GM18519 (cell line): Measurements from ENCODE around the gene RNF168.
A peak's percentile ranks its signal among the peaks of the same experiment; 100 is the strongest.
"Not testable (repeated sequence)": the region's sequence is repeated elsewhere in the genome, so short reads cannot be mapped to it uniquely, and the experiment has no call there.

Source experiments
- ATAC-seq: cut with Tn5 transposase; IDR thresholded peaks from one replicate; pipeline ENCODE4 v1.9.1; 2021; ENCODE audit warnings: mild to moderate bottlenecking, moderate library complexity; ENCODE audit not compliant: unreplicated experiment, low FRiP score

RNF168 gene

DNA sequence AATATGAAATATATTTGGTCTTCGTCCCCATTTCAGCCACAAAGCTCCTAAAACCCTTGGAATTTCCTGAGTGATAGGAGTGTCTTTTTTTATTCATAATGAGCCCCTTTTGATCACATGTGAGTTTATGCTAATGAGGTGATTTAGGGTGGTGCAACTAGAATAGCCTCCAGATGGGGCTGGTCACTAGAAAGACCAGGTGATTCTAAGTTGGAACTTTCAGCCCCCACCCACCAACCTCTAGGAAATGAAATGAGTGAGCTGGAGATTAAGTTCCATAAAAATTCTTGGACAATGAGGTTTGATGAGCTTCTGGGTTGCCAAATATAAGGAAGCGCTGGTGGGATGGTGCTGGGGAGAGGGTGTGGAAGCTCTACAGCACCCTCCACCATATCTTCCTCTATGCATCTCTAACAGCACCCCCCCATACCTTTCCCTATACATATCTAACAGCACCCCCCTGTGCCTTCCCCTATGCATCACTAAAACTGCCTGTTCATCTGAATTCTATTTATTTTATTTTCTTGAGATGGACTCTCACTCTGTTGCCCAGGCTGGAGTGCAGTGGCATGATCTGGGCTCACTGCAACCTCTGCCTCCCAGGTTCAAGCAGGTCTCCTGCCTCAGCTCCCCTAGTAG, 13.7 kb upstream of the RNF168 start:
- ATAC-seq, result no peak

DNA sequence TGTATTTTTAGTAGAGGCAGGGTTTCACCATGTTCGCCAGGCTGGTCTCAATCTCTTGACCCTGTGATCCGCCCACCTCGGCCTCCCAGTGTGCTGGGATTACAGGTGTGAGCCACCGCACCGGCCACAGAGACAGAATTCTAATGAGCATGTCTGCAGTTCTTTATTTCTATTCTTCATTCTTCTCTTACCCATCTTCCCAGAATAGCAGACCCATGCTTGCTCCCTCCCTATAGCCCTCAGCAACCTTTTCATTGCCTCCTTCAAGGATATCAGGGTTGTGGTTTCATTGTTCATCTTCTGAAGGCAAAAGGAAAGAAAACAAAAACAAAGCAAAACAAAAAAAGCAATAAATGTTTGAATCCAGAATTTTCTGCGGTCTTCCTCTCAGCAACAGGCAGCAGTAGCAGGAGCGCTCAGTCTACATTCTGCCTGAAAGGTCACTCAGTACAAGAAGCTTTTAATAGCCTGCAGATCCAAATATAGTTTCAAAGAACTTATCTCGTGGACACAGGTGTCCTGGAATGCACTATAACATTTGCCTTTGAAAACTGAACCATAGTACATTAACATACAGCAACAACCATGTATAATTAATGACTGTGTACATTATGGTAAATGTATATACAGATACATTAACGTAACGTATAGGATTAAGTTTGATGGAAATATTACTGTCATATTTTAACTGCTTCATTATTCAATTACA, 11.5 kb upstream of the RNF168 start, which contains the start of gene SMCO1:
Gene SMCO1 (minus strand): TSS at position 434 of the 709 bp plus-strand sequence. CDS start 137 bp downstream, at position 297.
- ATAC-seq, result no peak

DNA sequence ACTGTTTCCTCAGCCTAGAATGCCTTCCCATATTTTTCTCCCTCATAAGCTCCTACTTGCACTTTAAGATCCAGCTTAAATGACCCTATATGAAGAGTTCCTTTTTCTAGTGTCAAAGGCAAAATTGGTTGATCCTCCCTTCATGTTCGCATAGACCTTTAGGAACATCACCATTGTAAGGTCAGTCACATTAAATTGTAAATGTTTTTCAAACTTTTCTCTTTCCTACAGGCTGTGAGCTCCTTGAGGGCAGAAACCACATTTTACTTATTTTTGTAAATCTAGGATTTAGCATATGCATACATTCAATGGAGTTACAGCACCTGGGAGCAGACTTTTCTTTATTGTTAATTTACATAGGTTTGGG, 10.8 kb upstream of the RNF168 start:
- no peak for ATAC-seq

DNA sequence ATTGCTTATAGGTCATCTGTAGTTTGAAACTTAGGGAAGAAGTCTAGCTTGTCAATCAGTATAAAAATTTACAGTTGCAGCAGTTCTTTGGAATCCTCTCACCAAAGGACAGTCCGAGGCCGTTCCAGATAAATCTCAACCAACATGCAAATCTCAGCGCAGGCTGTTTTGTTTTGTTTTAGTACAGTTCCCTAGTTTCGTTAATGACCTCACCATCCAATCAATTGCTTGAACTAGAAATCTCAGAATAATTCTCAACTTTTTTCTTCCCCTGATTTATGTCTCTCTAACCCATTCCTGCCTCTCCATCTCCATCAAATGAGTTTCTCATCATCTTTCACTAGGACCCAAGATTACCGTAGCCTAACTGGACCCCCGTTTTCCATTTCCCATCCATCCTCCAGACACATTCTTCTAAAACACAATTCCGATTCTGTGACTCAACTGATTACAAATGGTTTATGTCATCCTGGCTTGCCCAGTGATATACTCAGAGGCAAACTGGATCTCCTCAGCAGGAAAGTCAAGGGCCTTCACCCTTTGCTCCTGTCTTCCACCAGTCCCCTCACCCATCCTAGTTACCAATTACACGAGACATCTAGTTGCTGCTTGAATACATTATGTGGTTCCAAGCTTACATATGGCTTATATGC, 10.3 kb upstream of the RNF168 start:
- ATAC-seq, result no peak

DNA sequence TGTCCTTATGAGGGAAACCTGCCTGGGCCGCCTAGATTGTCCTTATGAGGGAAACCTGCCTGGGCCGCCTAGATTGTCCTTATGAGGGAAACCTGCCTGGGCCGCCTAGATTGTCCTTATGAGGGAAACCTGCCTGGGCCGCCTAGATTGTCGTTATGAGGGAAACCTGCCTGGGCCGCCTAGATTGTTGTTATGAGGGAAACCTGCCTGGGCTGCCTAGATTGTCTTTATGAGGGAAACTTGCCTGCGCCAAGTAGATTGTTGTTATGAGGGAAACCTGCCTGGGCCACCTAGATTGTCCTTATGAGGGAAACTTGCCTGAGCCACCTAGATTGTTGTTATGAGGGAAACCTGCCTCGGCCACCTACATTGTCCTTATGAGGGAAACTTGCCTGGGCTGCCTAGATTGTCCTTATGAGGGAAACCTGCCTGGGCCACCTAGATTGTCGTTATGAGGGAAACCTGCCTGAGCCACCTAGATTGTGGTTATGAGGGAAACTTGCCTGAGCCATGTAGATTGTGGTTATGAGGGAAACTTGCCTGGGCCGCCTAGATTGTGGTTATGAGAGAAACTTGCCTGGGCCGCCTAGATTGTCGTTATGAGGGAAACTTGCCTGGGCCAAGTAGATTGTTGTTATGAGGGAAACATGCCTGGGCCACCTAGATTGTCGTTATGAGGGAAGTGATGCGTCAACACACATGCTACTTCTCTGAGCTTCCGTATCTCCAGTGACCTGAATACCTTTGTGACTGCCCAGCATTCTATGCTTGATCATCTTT, 8.3 kb upstream of the RNF168 start:
- ATAC-seq, result not testable (repeated sequence)

DNA sequence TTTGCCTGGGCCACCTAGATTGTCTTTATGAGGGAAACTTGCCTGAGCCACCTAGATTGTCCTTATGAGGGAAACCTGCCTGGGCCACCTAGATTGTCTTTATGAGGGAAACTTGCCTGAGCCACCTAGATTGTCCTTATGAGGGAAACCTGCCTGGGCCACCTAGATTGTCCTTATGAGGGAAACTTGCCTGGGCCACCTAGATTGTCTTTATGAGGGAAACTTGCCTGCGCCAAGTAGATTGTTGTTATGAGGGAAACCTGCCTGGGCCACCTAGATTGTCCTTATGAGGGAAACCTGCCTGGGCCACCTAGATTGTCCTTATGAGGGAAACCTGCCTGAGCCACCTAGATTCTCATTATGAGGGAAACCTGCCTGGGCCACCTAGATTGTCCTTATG, 7.5 kb upstream of the RNF168 start:
- ATAC-seq, result not testable (repeated sequence)

DNA sequence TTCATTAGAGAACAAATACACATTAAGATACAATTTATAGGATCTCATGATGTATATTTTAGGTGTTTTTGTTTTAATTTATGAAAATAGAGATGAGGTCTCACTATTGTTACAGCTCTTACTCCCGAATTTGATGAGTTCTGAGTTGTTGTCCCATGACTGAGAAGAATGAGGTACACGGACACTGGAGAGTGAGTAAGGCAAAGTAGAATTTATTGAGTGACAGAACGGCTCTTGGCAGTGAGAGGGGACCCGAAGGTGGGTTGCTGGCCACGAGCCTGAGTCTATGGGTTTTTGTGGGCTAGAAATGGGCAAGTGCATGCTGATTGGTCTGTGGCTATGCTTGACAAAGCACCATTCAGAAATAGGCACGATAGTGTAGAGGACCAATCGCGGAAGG, 3.1 kb upstream of the RNF168 start:
- ATAC-seq, result no peak

DNA sequence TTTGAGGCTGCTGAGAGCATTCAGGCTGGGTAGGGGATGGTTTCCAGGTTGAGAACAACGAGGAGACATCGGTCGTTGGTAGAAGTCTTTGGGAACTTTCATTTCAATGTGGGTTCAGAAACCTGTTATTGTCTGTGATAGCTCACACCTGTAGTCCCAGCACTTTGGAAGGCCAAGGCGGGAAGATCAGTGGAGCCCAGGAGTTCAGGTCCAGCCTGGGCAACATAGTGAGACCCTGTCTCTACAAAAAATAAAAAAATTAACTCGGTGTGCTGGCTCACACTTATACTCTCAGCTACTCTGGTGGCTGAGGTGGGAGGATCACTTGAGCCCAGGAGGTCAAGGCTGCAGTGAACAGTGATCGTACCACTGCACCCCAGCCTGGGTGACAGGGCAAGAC, 988 bp upstream of the RNF168 start:
- no peak for ATAC-seq

DNA sequence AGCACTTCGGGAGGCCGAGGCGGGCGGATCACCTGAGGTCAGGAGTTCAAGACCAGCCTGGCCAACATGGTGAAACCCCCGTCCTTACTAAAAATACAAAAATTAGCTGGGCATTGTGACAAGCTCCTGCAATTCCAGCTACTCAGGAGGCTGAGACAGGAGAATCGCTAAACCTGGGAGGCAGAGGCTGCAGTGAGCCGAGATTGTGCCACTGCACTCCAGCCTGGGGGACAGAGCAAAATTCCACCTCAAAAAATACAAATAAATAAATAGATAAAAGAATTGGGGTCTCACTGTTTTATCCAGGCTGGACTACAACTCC, 470 bp upstream of the RNF168 start:
- ATAC-seq, result not testable (repeated sequence)

DNA sequence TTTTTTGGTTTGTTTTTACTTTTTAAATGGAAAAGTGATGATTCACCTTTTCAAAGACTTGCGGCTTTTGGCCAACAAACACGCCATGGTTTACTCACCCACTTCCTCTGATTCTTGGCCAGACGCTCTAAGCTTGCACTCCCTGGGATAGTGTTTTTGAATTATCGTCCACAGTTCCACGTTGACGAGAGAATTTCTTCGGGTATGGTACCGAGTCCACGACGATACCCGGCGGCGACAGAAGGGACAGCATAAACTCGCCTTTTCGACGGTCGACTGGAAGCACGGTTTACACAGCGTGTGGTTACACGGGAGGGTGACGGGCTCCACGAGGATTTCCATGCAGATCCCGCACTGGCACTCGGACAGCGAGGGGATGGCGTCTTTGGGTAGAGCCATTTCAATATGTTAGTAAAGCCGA, 783 bp downstream of the RNF168 start:
- peak; percentile 4 for ATAC-seq

DNA sequence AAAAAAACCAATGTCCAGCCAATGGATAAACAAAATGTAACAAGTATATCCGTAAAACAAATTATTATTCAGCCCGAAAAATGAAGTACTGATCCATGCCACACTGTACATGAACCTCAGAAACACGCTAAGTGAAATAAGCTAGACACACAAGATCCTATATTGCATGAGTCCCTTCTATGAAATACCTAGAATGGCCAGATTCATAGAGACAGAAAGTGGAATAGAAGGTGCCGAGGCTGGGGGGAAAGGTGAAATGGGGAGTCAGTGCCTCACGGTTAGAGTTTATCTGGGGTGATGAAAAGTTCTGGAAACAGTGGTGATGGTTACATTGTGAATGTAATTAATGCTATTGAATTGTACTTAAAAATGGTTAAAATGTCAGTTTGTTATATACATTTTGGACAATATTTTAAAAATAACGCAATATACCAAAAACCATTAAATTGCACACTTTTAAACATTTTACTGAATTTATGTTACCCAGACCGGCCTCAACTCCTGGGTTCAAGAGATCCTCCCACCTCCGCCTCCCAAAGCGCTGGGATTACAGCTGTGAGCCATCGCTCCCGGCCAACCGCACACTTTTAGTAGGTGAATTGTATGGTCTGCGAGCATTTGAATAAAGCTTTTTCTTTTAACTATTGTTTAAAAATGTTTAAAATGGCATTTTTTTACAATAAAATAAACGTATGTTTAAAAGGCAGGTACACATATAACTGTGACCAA, 2.1 kb downstream of the RNF168 start:
- no peak for ATAC-seq

DNA sequence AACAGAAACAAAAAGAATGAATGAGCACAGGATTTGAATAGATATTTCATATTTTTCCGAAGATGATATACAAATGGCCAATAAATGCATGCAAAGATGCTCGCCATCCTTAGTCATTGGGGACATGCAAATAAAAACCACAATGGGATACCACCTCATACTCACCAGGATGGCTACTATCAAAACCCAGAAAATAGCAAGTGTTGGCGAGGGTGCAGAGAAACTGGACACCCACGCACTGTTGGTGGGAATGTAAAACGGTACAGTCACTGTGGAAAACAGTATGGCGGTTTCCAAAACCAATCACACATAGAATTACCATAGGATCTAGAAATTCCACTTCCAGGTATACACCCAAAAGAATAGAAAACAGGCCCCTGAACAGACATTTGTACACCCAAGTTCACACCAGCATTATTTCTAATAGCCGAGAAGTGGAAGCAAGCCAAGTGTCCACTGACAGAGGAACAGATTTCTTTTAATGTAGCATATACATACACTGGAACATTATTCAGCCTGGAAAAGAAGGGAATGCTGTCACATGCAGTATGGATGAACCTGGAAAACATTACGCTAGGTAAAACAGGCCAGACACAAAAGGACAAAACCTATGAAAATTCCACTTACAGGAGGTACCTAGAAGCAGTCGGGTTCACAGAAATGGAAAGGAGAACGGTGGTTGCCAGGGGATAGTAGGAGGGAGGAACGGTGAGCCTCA, 3.6 kb downstream of the RNF168 start:
- ATAC-seq, result no peak

DNA sequence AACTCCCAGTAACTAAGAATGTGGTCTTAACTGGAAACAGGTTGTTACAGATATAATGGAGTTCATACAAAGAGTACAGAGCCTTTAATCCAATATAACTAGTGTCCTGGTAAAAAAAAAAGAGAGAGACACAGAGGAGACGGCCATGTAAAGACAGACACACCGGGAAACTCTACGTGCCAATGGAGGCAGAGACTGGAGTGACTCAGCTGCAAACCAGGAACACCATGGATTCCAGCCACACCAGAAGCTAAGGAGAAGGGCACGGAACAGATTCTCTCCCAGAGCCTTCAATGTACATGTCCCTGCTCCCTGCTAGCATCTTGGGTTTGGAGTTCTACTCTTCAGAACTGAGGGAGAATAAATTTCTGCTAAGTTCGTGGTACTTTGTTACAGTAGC, 4.5 kb downstream of the RNF168 start:
- no peak for ATAC-seq

DNA sequence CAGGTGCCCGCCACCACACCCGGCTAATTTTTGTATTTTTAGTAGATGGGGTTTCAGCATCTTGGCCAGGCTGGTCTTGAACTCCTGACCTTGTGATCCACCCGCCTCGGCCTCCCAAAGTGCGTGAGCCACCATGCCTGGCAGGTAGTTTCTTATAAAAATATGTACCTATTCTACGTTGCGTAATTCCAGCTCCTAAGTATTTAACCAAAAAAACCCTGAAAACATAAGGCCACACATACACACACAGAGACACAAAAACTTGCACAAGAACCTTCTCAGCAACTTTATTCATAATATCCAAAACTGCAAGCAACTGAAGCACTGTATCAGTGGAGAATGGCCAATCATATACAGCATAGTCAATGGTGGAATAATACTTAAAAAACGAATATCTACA, 5.3 kb downstream of the RNF168 start:
- ATAC-seq, result no peak

DNA sequence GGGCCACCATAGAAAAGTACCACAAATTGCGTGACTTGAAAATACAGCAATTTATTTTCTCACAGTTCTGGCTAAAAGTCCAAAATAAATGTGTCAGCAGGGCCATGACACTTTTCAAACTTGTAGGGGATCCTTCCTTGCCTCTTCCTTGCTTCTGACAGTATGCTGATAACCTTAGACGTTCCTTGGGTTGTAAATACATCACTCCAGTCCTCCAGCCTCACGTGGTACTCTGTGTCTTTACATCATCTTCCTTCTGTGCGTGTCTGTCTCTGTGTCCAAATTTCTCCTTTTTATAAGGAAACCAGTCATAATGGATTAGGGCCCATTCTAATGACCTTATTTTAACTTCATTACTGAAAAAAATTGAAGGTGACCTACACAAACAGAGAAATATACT, 7.4 kb downstream of the RNF168 start:
- ATAC-seq, result no peak

DNA sequence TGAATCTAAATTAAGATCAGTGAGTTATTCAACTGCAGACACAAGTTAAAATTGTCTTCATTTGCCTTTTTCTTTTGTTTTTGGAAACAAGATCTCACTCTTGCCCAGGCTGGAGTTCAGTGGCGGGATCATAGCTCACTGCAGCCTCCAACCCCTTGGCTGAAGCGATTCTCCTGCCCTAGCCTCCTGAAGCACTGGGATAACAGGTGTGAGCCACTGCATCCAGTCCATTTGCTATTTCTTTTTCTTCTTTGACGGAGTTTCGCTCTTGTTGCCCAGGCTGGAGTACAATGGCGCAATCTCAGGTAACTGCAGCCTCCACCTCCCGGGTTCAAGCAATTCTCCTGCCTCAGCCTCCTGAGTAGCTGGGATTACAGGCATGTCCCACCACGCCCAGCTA, 10.3 kb downstream of the RNF168 start:
- no peak for ATAC-seq

DNA sequence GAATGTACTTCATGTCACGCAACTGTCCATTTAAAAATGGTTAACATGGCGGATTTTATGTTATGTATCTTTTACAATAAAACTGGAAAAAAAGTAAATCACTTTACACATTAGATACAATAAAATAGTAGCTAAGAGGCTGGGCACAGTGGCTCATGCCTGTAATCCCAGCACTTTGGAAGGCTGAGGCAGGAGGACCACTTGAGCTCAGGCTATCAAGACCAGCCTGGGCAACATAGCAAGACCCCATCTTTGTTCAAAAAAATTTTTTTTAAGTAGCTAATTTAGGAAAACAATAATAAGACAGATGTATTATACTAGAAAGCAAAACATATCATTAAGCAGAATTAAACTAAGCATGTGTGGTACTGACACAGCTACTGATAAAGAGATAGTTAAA, 11.5 kb downstream of the RNF168 start:
- no peak for ATAC-seq

DNA sequence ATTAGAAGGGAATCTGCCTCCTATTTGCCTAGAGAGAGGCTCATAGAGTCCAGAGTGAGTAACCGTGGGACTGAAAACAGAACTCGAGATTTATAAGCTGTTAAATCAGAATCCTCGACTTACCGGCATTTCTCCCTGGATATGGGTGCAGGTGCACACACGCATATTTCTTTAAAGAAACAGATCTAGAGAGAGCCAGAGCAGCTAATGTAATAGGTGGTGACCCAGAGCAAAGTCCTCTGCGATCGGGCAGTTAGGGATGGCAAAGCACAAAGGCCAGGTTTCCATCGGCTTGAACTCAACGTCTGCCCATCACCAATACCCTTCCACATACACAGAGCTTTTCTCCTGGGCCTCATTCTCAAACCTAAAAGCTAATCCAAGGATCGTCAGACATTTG, 13.8 kb downstream of the RNF168 start:
- ATAC-seq, result no peak

DNA sequence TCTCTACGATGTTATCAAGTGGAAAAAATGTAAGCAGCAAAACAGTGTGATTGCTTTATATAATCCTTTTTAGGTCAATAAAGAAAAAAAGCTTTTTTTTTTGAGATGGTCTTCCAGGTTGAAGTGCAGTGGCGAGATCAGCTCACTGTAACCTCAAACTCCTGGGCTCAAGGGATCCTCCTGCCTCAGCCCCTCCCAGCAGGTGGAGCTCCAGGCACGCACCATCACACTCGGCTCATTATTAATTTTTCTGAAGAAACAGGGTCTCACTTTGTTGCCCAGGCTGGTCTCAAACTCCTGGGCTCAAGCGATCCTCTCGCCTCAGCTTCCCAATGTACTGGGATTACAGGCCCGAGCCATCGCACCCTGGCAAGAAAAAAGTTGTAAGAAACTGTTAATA, 17.3 kb downstream of the RNF168 start:
- ATAC-seq, result no peak

DNA sequence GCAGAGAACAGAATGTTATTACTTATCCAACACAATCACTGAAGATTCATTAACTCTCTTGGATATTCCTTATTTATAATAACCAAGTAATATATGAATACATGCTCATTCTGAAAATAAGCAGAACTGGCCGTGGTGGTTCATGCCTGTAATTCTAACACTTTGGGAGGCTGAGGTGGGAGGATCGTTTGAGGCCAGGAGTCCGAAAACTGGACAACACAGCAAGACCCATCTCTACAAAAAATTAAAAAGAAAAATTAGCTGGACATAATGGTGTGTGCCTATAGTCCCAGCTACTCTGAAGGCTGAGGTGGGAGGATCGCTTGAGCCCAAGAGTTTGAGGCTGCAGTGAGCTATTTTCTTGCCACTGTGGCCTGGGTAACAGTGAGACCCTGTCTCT, 25.9 kb downstream of the RNF168 start:
- no peak for ATAC-seq
